Measurements from ENCODE around the gene DLK1.

Gene DLK1

GRCh38 chr14:100688598-100689461, 37.9 kb upstream of the DLK1 start:
- Mint-ChIP-seq H3K27me3 (peaks cover 1% of the 10 kb centered on the region), H3K4me3 (no peak overlapping the region), H3K36me3 (no peaks in the 10 kb centered on the region), H3K9me3 (no peaks in the 10 kb centered on the region), H3K4me1 (no peaks in the 10 kb centered on the region), H3K27ac (no peak overlapping the region)

GRCh38 chr14:100690672-100691071, 36.0 kb upstream of the DLK1 start:
- Mint-ChIP-seq H3K27ac (no peak overlapping the region), H3K4me3 (no peak overlapping the region), H3K27me3 (peaks cover 1% of the 10 kb centered on the region), H3K9me3 (no peaks in the 10 kb centered on the region), H3K4me1 (no peaks in the 10 kb centered on the region), H3K36me3 (no peaks in the 10 kb centered on the region)

GRCh38 chr14:100691395-100692056, 35.2 kb upstream of the DLK1 start:
- Mint-ChIP-seq H3K4me3 (no peak overlapping the region), H3K9me3 (no peaks in the 10 kb centered on the region), H3K36me3 (no peaks in the 10 kb centered on the region), H3K27ac (no peak overlapping the region), H3K27me3 (peaks cover 1% of the 10 kb centered on the region), H3K4me1 (no peaks in the 10 kb centered on the region)

- Mint-ChIP-seq H3K27ac (no peak overlapping the region), H3K9me3 (no peaks in the 10 kb centered on the region), H3K4me3 (no peak overlapping the region)
Measured at GRCh38 chr14:100692256-100692655, 34.4 kb upstream of the DLK1 start.

GRCh38 chr14:100692859-100693558, 33.7 kb upstream of the DLK1 start:
- Mint-ChIP-seq H3K4me3 (no peak overlapping the region), H3K4me1 (no peaks in the 10 kb centered on the region), H3K9me3 (no peaks in the 10 kb centered on the region), H3K27me3 (peaks cover 1% of the 10 kb centered on the region), H3K27ac (no peak overlapping the region), H3K36me3 (no peaks in the 10 kb centered on the region)

More at GRCh38 chr14:100692256-100692655, 34.4 kb upstream of the DLK1 start:
- Mint-ChIP-seq H3K36me3 (no peaks in the 10 kb centered on the region), H3K4me1 (no peaks in the 10 kb centered on the region), H3K27me3 (peaks cover 1% of the 10 kb centered on the region)

- Mint-ChIP-seq H3K4me3 (no peak overlapping the region), H3K36me3 (no peaks in the 10 kb centered on the region), H3K27ac (no peak overlapping the region), H3K4me1 (no peaks in the 10 kb centered on the region), H3K9me3 (no peaks in the 10 kb centered on the region), H3K27me3 (peaks cover 1% of the 10 kb centered on the region)
Measured at GRCh38 chr14:100693877-100694578, 32.7 kb upstream of the DLK1 start.

- no peaks in the 10 kb centered on the region for H3K36me3 Mint-ChIP-seq
- H3K27ac Mint-ChIP-seq: no peak overlapping the region
- no peaks in the 10 kb centered on the region for H3K9me3 Mint-ChIP-seq
- H3K4me3 Mint-ChIP-seq: no peak overlapping the region
- H3K27me3 Mint-ChIP-seq: peaks cover 3% of the 10 kb centered on the region
- H3K4me1 Mint-ChIP-seq: no peaks in the 10 kb centered on the region
Measured at GRCh38 chr14:100694579-100695422, 31.9 kb upstream of the DLK1 start.

GRCh38 chr14:100695423-100695738, 31.3 kb upstream of the DLK1 start:
- Mint-ChIP-seq H3K4me1 (no peaks in the 10 kb centered on the region), H3K27ac (no peak overlapping the region), H3K27me3 (peaks cover 1% of the 10 kb centered on the region), H3K36me3 (no peaks in the 10 kb centered on the region), H3K4me3 (no peak overlapping the region), H3K9me3 (no peaks in the 10 kb centered on the region)

- Mint-ChIP-seq H3K27ac (no peak overlapping the region), H3K4me3 (no peak overlapping the region), H3K9me3 (no peaks in the 10 kb centered on the region), H3K4me1 (no peaks in the 10 kb centered on the region), H3K36me3 (no peaks in the 10 kb centered on the region), H3K27me3 (peaks cover 1% of the 10 kb centered on the region)
Measured at GRCh38 chr14:100696008-100696407, 30.7 kb upstream of the DLK1 start.

GRCh38 chr14:100696590-100696989, 30.1 kb upstream of the DLK1 start:
- H3K27me3 Mint-ChIP-seq: peaks cover 1% of the 10 kb centered on the region
- H3K27ac Mint-ChIP-seq: no peak overlapping the region
- no peaks in the 10 kb centered on the region for H3K4me1 Mint-ChIP-seq
- no peaks in the 10 kb centered on the region for H3K9me3 Mint-ChIP-seq
- no peaks in the 10 kb centered on the region for H3K36me3 Mint-ChIP-seq
- no peak overlapping the region for H3K4me3 Mint-ChIP-seq

GRCh38 chr14:100698066-100698465, 28.6 kb upstream of the DLK1 start:
- H3K4me1 Mint-ChIP-seq: no peaks in the 10 kb centered on the region
- no peaks in the 10 kb centered on the region for H3K36me3 Mint-ChIP-seq
- no peaks in the 10 kb centered on the region for H3K9me3 Mint-ChIP-seq
- H3K27me3 Mint-ChIP-seq: peaks cover 1% of the 10 kb centered on the region
- H3K27ac Mint-ChIP-seq: no peak overlapping the region
- no peak overlapping the region for H3K4me3 Mint-ChIP-seq

GRCh38 chr14:100698666-100699448, 27.8 kb upstream of the DLK1 start:
- no peak overlapping the region for H3K4me3 Mint-ChIP-seq
- H3K4me1 Mint-ChIP-seq: no peaks in the 10 kb centered on the region
- H3K9me3 Mint-ChIP-seq: no peaks in the 10 kb centered on the region
- no peaks in the 10 kb centered on the region for H3K36me3 Mint-ChIP-seq
- H3K27me3 Mint-ChIP-seq: peaks cover 1% of the 10 kb centered on the region
- no peak overlapping the region for H3K27ac Mint-ChIP-seq

GRCh38 chr14:100701314-100701713, 25.4 kb upstream of the DLK1 start:
- Mint-ChIP-seq H3K36me3 (no peaks in the 10 kb centered on the region), H3K4me1 (no peaks in the 10 kb centered on the region), H3K9me3 (no peaks in the 10 kb centered on the region), H3K4me3 (no peak overlapping the region), H3K27me3 (peaks cover 1% of the 10 kb centered on the region), H3K27ac (no peak overlapping the region)

GRCh38 chr14:100702590-100702989, 24.1 kb upstream of the DLK1 start:
- Mint-ChIP-seq H3K4me3 (no peak overlapping the region), H3K27me3 (peaks cover 1% of the 10 kb centered on the region), H3K4me1 (no peaks in the 10 kb centered on the region), H3K9me3 (no peaks in the 10 kb centered on the region), H3K27ac (no peak overlapping the region), H3K36me3 (no peaks in the 10 kb centered on the region)
